ENCODE measurements around the gene WDR81. TPM values are rescaled to one million over a fixed set of nuclear protein-coding genes. Genes with fewer than 3 reads are reported as not detected.
"Not testable (repeated sequence)": the region's sequence is repeated elsewhere in the genome, so short reads cannot be mapped to it uniquely, and the experiment has no call there.

The WDR81 gene
- polyA plus RNA-seq, 4 donors = 14.6 to 23.4 (median 16.4) TPM

DNA sequence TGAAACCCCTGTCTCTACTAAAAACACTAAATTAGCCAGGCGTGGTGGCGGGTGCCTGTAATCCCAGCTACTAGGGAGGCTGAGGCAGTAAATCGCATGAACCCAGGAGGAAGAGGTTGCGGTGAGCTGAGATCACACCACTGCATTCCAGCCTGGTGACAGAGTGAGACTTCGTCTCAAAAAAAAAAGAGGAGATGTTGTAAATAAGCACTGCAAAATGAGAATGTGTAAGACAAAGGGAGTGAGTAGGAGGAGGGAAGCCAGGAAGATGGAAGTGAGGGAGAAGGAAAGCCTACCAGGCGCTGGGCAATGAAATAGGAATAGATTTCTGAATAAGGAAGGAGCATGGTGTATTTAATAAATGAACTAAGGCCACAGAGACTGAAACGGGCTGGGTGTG is 31.2 kb upstream of the WDR81 start:
- H3K4me3 ChIP-seq (ENCODE audit: low read depth in 1 of 3, low read length in 3 of 3) = no peak overlapping the region
- peaks cover 0 to 3% of the 10 kb centered on the region in 2 donors for H3K9me3 ChIP-seq (ENCODE audit: control insufficient read depth in 2 of 2, insufficient read depth in 1 of 2, low read depth in 1 of 2, low read length in 1 of 2)
- WGBS, 3 donors = 88 to 94% (median 91%) methylated on average over 7 of the region's 7 CpGs
- H3K27ac ChIP-seq (ENCODE audit: low read depth in 1 of 3, low read length in 2 of 3) = no peak overlapping the region
- no peaks in the 10 kb centered on the region for H3K27me3 ChIP-seq (ENCODE audit: control insufficient read depth in 3 of 3, insufficient read depth in 3 of 3, low read length in 3 of 3)
- DNase-seq = no peak
- FAIRE-seq = no peak
- no peaks in the 10 kb centered on the region for H3K36me3 ChIP-seq (ENCODE audit: control insufficient read depth in 3 of 3, insufficient read depth in 2 of 3, low read depth in 1 of 3, low read length in 3 of 3)
- no peaks in the 10 kb centered on the region for H3K4me1 ChIP-seq (ENCODE audit: control insufficient read depth in 3 of 3, insufficient read depth in 2 of 3, low read depth in 1 of 3, low read length in 2 of 3)

DNA sequence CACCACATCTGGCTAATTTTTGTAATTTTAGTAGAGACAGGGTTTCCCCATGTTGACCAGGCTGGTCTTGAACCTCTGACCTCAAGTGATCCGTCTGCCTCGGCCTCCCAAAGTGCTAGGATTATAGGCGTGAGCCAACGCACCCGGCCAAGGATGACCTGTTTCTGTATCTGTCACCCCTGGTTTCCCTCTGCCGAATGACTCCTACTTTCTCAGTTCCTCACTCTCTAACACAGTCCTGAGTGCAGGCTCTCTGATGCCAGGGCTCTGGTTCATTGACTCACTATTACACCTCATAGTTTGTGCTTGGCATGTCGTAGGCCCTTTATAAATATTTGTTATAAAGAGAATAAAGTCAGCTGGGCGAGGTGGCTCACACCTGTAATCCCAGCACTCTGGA is 29.1 kb upstream of the WDR81 start:
- Histone ChIP-seq H3K36me3 (ENCODE audit: control insufficient read depth in 3 of 3, insufficient read depth in 2 of 3, low read depth in 1 of 3, low read length in 3 of 3) (no peaks in the 10 kb centered on the region), H3K27me3 (ENCODE audit: control insufficient read depth in 3 of 3, insufficient read depth in 3 of 3, low read length in 3 of 3) (no peaks in the 10 kb centered on the region), H3K27ac (ENCODE audit: low read depth in 1 of 3, low read length in 2 of 3) (no peak overlapping the region), H3K4me1 (ENCODE audit: control insufficient read depth in 3 of 3, insufficient read depth in 2 of 3, low read depth in 1 of 3, low read length in 2 of 3) (no peaks in the 10 kb centered on the region), H3K9me3 (ENCODE audit: control insufficient read depth in 2 of 2, insufficient read depth in 1 of 2, low read depth in 1 of 2, low read length in 1 of 2) (peaks cover 0 to 3% of the 10 kb centered on the region in 2 donors), H3K4me3 (ENCODE audit: low read depth in 1 of 3, low read length in 3 of 3) (no peak overlapping the region)
- FAIRE-seq (no peak), DNase-seq (no peak)
- 81 to 84% (median 83%) methylated on average over 8 of the region's 8 CpGs for WGBS, 3 donors

DNA sequence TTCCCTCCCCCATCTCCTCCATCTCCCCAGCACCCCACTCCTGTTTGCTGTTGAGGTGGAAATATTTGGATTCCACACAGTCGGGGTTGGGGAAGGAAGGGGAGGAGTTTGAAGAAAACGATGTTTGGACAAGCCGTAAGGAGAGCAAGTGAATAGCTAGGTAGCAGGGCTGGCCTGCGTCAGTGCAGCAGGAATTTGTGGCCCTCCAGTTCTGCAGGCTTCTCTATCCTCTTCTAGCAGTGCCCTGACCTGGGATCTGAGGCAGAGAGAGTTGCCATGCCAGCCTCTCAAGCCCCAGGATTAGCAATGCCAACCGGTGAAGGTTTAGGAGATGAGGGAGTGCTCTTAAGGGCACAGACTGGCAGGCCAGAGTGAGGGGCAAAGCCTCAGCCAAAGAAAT is 26.8 kb upstream of the WDR81 start:
- H3K4me3 ChIP-seq (ENCODE audit: low read depth in 1 of 3, low read length in 3 of 3) = no peak overlapping the region
- H3K4me1 ChIP-seq (ENCODE audit: control insufficient read depth in 3 of 3, insufficient read depth in 2 of 3, low read depth in 1 of 3, low read length in 2 of 3) = no peaks in the 10 kb centered on the region
- FAIRE-seq (no peak), DNase-seq (no peak)
- H3K27ac ChIP-seq (ENCODE audit: low read depth in 1 of 3, low read length in 2 of 3) = no peak overlapping the region
- H3K9me3 ChIP-seq (ENCODE audit: control insufficient read depth in 2 of 2, insufficient read depth in 1 of 2, low read depth in 1 of 2, low read length in 1 of 2) = no peaks in the 10 kb centered on the region
- H3K36me3 ChIP-seq (ENCODE audit: control insufficient read depth in 3 of 3, insufficient read depth in 2 of 3, low read depth in 1 of 3, low read length in 3 of 3) = no peaks in the 10 kb centered on the region
- WGBS, 3 donors = 48 to 61% (median 61%) methylated on average over 5 of the region's 5 CpGs
- no peaks in the 10 kb centered on the region for H3K27me3 ChIP-seq (ENCODE audit: control insufficient read depth in 3 of 3, insufficient read depth in 3 of 3, low read length in 3 of 3)

DNA sequence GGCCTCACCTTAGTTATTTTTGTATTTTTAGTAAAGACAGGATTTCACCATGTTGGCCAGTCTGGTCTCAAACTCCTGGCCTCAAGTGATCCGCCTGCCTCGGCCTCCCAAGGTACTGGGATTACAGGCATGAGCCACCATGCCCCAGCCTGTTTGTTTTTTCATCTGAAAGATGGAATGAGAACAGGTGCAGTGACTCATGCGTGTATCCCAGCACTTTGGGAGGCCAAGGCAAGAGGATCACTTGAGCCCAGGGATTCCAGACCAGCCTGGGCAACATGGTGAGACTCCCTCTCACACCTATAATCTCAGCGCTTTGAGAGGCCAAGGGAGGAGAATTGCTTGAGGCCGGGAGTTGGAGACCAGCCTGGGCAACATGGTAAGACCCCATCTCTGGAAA is 24.6 kb upstream of the WDR81 start:
- H3K4me3 ChIP-seq (ENCODE audit: low read depth in 1 of 3, low read length in 3 of 3); H3K4me1 ChIP-seq (ENCODE audit: control insufficient read depth in 3 of 3, insufficient read depth in 2 of 3, low read depth in 1 of 3, low read length in 2 of 3); DNase-seq; FAIRE-seq; H3K27ac ChIP-seq (ENCODE audit: low read depth in 1 of 3, low read length in 2 of 3); H3K27me3 ChIP-seq (ENCODE audit: control insufficient read depth in 3 of 3, insufficient read depth in 3 of 3, low read length in 3 of 3); H3K36me3 ChIP-seq (ENCODE audit: control insufficient read depth in 3 of 3, insufficient read depth in 2 of 3, low read depth in 1 of 3, low read length in 3 of 3); H3K9me3 ChIP-seq (ENCODE audit: control insufficient read depth in 2 of 2, insufficient read depth in 1 of 2, low read depth in 1 of 2, low read length in 1 of 2): not testable (repeated sequence)
- WGBS, 3 donors = 78 to 87% (median 84%) methylated on average over 5 of the region's 5 CpGs

DNA sequence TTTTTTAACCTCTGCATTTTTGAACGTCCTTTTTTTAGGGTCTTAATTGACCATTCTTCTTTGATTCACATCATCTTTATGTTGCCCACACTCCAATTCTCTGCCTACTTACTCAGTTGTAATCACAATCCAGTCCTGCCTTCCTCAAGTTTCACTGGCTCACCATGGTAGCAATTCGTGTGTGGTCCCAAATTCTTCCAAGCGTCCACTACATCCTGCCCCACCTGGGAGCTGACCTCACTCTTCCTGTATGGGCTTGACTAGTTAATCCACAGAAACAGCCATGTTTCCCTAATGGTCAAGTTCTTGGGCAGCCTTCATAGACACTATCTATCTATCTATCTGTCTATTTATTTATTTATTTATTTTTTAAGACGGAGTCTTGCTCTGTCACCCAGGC is 21.4 kb upstream of the WDR81 start:
- FAIRE-seq (no peak), DNase-seq (no peak)
- Histone ChIP-seq H3K27ac (ENCODE audit: low read depth in 1 of 3, low read length in 2 of 3) (no peak overlapping the region), H3K36me3 (ENCODE audit: control insufficient read depth in 3 of 3, insufficient read depth in 2 of 3, low read depth in 1 of 3, low read length in 3 of 3) (peaks cover 0 to 6% (median 3%) of the 10 kb centered on the region in 3 donors), H3K27me3 (ENCODE audit: control insufficient read depth in 3 of 3, insufficient read depth in 3 of 3, low read length in 3 of 3) (no peaks in the 10 kb centered on the region), H3K9me3 (ENCODE audit: control insufficient read depth in 2 of 2, insufficient read depth in 1 of 2, low read depth in 1 of 2, low read length in 1 of 2) (no peaks in the 10 kb centered on the region), H3K4me3 (ENCODE audit: low read depth in 1 of 3, low read length in 3 of 3) (no peak overlapping the region), H3K4me1 (ENCODE audit: control insufficient read depth in 3 of 3, insufficient read depth in 2 of 3, low read depth in 1 of 3, low read length in 2 of 3) (peaks cover 0 to 2% (median 0%) of the 10 kb centered on the region in 3 donors)
- 51 to 70% (median 65%) methylated on average over 4 of the region's 4 CpGs for WGBS, 3 donors

DNA sequence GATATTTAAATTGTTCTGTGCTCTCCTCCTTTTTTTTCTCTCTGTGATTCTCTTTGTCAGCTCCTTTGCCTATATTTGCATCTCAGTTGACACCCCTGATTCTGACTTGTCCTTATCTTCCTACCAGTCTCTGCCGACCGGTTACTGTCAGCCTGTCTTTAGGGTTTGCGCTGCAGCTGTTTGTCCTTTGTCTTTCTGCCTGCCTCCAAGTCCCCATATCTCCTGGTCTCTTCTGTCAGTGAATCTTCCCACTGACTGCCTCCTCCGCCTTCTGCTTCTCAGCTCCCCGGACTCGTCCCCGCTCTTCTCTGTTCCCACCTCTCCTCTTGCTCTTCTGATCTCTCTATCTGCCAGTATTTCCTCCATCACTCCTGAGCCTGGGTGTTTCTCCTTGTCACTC is 19.5 kb upstream of the WDR81 start:
- Histone ChIP-seq H3K4me1 (ENCODE audit: control insufficient read depth in 3 of 3, insufficient read depth in 2 of 3, low read depth in 1 of 3, low read length in 2 of 3) (peaks cover 0 to 10% (median 0%) of the 10 kb centered on the region in 3 donors), H3K27ac (ENCODE audit: low read depth in 1 of 3, low read length in 2 of 3) (no peak overlapping the region), H3K9me3 (ENCODE audit: control insufficient read depth in 2 of 2, insufficient read depth in 1 of 2, low read depth in 1 of 2, low read length in 1 of 2) (no peaks in the 10 kb centered on the region), H3K36me3 (ENCODE audit: control insufficient read depth in 3 of 3, insufficient read depth in 2 of 3, low read depth in 1 of 3, low read length in 3 of 3) (peaks cover 0 to 8% (median 4%) of the 10 kb centered on the region in 3 donors), H3K27me3 (ENCODE audit: control insufficient read depth in 3 of 3, insufficient read depth in 3 of 3, low read length in 3 of 3) (peaks cover 0 to 2% (median 0%) of the 10 kb centered on the region in 3 donors), H3K4me3 (ENCODE audit: low read depth in 1 of 3, low read length in 3 of 3) (no peak overlapping the region)
- FAIRE-seq (no peak), DNase-seq (no peak)
- WGBS, 3 donors = 77 to 91% (median 84%) methylated on average over 7 of the region's 7 CpGs

DNA sequence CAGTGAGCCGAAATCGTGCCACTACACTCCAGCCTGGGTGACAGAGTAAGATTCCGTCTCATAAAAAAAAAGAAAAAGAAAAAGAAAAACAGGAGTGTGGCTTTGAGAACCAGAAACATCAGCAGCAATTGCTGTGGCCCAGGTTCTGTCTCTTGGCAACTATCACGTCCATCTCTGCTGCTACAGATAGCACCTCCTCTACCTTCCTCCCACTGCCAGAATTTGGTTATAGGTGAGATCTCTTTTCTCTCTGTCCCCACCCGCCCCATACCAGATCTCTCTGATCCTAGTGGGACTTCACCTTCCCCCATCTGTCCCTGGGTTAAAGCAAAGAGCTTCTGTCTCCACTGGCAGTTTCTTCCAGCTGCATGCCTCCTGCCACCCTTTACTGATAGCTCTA is 17.4 kb upstream of the WDR81 start:
- Histone ChIP-seq H3K27ac (ENCODE audit: low read depth in 1 of 3, low read length in 2 of 3) (no peak overlapping the region), H3K4me1 (ENCODE audit: control insufficient read depth in 3 of 3, insufficient read depth in 2 of 3, low read depth in 1 of 3, low read length in 2 of 3) (peaks cover 0 to 18% (median 3%) of the 10 kb centered on the region in 3 donors), H3K4me3 (ENCODE audit: low read depth in 1 of 3, low read length in 3 of 3) (no peak overlapping the region), H3K9me3 (ENCODE audit: control insufficient read depth in 2 of 2, insufficient read depth in 1 of 2, low read depth in 1 of 2, low read length in 1 of 2) (no peaks in the 10 kb centered on the region), H3K36me3 (ENCODE audit: control insufficient read depth in 3 of 3, insufficient read depth in 2 of 3, low read depth in 1 of 3, low read length in 3 of 3) (peaks cover 0 to 14% (median 4%) of the 10 kb centered on the region in 3 donors), H3K27me3 (ENCODE audit: control insufficient read depth in 3 of 3, insufficient read depth in 3 of 3, low read length in 3 of 3) (peaks cover 0 to 2% (median 0%) of the 10 kb centered on the region in 3 donors)
- DNase-seq = no peak
- FAIRE-seq = no peak
- 87 to 92% (median 90%) methylated on average over 5 of the region's 5 CpGs for WGBS, 3 donors

DNA sequence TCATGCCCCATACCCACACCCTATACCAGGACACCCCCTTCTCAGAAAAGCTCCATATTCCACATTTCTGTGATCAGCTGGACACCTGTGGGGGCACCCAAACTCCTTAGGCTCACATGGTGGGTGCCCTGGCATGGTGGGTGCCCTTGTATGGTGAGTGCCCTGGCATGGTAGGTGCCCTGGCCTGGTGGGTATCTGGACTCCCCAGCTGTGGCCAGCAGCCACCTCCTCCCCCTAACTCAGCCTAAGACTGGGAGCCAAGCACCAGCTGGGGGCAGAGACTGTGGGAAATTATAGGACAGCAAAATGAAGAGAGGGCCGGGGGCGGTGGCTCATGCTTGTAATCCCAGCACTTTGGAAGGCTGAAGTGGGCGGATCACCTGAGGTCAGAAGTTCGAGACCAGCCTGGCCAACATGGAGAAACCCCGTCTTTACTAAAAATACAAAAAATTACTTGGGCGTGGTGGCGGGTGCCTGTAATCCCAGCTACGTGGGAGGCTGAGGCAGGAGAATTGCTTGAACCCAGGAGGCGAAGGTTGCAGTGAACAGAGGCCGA is 15.6 kb upstream of the WDR81 start:
- H3K36me3 ChIP-seq (ENCODE audit: control insufficient read depth in 3 of 3, insufficient read depth in 2 of 3, low read depth in 1 of 3, low read length in 3 of 3) = peaks cover 0 to 31% (median 9%) of the 10 kb centered on the region in 3 donors
- H3K4me3 ChIP-seq (ENCODE audit: low read depth in 1 of 3, low read length in 3 of 3); DNase-seq; H3K27me3 ChIP-seq (ENCODE audit: control insufficient read depth in 3 of 3, insufficient read depth in 3 of 3, low read length in 3 of 3); FAIRE-seq; H3K27ac ChIP-seq (ENCODE audit: low read depth in 1 of 3, low read length in 2 of 3); H3K9me3 ChIP-seq (ENCODE audit: control insufficient read depth in 2 of 2, insufficient read depth in 1 of 2, low read depth in 1 of 2, low read length in 1 of 2): not testable (repeated sequence)
- H3K4me1 ChIP-seq (ENCODE audit: control insufficient read depth in 3 of 3, insufficient read depth in 2 of 3, low read depth in 1 of 3, low read length in 2 of 3) = peaks cover 0 to 29% (median 3%) of the 10 kb centered on the region in 3 donors
- 88 to 89% (median 89%) methylated on average over 10 of the region's 10 CpGs for WGBS, 3 donors

Measured in small intestine (tissue), 7 donors.